SIG-M5 (cell line): ENCODE results near the gene NETO2.
"Not testable (repeated sequence)": the region's sequence is repeated elsewhere in the genome, so short reads cannot be mapped to it uniquely, and the experiment has no call there.

Experiments
- DNase-seq: peaks from one replicate; lab custom pipeline; 2025; lab: John Stamatoyannopoulos, UW

The NETO2 gene

GRCh38 chr16:47134550-47134949 is 9.2 kb downstream of the NETO2 start:
- no peak for DNase-seq

- no peak for DNase-seq
Measured at GRCh38 chr16:47132308-47132707, 11.4 kb downstream of the NETO2 start.

- no peak for DNase-seq
Measured at GRCh38 chr16:47129755-47130435, 13.8 kb downstream of the NETO2 start.

DNA sequence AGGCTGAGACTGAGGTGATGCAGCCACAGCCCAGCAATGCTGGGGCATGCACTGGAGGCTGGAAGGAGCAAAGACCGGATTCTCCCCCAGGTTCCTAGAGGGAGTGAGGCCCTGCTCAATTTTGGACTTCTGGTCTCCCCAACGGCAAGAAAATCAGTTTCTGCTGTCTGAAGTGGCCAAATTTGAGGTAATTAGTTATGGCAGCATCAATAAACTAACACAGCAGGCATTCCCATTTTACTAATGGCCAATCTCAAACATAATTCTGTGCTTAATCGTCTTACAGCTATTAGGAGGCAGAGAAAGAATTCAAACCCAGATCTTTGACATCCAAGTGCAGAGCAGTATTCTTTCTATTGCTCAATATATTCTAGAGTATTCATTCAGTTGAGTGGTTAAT is 16.2 kb downstream of the NETO2 start:
- DNase-seq: no peak

DNA sequence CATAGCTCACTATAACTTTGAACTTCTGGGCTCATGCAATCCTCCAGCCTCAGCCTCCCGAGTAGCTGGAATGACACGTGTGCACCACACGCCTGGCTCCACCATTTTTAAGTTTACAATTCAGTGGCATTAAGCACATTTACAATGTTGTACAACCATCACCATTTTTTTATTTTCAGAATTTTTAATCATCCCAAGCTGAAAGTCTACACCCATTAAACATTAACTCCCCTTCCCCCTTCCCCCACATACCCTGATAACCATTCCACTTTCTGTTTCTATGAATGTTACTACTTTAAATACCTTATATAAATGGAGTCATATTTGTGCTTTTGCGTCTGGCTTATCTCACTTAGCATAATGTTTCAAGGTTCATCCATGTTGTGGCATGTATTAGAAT is 18.0 kb downstream of the NETO2 start:
- DNase-seq: no peak

DNA sequence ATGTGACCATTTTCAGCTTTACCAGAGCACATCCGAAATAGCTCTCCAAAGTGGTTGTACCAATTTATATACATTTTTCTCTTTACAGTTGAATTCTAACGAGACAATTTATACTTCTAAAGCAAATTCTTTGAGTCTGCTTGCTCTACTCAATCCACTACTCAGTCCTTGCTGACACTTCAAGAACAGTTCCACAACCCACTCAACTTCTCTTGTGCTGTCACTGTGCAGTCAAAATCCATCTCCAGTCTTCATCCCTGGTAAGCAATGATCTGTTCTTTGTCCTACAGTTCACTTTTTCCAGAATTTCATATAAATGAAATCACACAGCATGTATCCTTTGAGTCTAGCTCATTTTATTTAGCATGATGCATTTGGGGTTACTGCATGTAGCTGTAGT is 30.6 kb downstream of the NETO2 start:
- no peak for DNase-seq

DNA sequence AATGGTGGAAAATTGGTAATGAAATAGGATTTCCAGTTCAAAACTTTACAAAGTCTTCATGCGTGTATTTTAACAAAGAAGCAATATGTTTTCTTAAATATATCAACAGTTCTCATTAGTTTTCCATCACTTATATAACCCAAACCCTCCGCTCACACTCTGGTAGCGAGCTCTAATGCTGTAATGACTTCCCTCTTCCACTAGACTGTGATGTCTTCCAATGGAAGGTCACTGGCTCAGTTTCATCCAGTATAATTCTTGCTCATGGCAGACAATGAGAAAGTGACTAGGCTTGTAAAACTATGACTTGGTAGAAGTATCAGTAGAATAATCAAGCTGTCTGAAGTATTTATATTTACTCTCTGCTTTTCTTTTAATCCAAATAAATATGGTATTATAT is 32.8 kb downstream of the NETO2 start:
- no peak for DNase-seq

GRCh38 chr16:47109361-47109760 is 34.4 kb downstream of the NETO2 start:
- no peak for DNase-seq

DNA sequence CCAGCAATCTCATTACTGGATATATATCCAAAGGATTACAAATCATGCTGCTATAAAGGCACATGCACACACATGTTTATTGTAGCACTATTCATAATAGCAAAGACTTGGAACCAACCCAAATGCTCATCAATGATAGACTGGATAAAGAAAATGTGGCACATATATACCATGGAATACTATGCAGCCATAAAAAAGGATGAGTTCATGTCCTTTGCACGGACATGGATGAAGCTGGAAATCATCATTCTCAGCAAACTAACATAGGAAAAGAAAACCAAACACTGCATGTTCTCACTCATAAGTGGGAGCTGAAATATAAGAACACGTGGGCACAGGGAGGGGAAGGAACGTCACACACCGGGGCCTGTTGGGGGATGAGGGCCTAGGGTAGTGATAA is 40.8 kb downstream of the NETO2 start:
- not testable (repeated sequence) for DNase-seq

- not testable (repeated sequence) for DNase-seq
Measured at GRCh38 chr16:47097154-47097553, 46.6 kb downstream of the NETO2 start.

GRCh38 chr16:47096297-47096696 is 47.4 kb downstream of the NETO2 start:
- no peak for DNase-seq

- no peak for DNase-seq
Measured at GRCh38 chr16:47084198-47084597, 59.5 kb downstream of the NETO2 start.

DNA sequence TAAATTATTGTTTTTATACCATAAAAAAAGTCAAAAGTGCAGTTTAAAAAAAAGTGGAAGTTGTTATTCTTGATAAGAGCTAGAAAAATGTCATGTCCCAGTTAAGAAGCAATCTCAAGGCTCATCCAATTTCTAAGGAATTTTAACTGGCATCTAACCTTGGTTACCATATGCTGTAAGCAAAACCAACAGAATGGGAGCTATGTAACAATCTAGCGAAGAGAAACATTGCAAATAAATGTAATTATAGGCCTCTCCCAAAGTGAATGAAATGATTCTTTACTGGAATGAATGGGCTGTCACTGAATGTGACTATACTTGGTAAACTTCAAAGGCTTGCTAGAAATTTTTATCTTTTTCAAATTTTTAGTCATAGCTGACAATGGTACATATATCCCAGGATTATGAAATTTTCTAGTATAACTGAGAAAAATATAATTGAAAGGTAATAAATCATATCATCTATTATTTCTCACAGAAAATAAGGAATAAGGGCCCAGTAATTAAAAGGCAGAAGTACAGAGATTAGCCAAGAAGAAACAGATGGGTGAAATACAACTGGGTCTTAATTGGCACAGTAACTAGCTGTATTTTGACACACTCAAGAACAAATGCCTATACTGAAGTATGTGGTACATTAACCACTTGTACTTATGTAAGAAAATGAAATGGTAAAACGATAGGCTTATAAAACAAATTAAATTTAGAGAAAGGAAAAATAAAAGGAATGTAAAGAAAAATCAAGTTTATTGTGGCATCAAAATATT is 61.5 kb downstream of the NETO2 start:
- no peak for DNase-seq

GRCh38 chr16:47081115-47081514 is 62.6 kb downstream of the NETO2 start:
- no peak for DNase-seq

DNA sequence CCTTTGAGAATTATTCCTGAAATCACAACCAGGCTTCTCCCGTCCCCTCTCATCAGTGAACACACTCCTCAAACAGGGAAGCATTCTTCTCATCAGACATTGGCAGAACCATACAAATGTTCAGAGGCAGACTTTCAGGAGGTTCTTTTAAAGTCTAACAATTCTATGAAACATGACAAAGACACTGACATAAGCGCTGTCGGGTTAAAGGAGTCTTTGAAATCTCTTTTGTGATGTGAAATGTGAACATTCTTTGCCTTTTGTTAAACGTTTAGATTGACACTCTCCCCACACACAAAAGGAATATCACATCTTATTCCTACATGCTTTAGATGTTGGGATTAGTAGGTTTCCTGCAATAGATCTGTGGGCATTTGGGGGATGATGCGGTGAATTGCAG is 63.9 kb downstream of the NETO2 start:
- DNase-seq: no peak

DNA sequence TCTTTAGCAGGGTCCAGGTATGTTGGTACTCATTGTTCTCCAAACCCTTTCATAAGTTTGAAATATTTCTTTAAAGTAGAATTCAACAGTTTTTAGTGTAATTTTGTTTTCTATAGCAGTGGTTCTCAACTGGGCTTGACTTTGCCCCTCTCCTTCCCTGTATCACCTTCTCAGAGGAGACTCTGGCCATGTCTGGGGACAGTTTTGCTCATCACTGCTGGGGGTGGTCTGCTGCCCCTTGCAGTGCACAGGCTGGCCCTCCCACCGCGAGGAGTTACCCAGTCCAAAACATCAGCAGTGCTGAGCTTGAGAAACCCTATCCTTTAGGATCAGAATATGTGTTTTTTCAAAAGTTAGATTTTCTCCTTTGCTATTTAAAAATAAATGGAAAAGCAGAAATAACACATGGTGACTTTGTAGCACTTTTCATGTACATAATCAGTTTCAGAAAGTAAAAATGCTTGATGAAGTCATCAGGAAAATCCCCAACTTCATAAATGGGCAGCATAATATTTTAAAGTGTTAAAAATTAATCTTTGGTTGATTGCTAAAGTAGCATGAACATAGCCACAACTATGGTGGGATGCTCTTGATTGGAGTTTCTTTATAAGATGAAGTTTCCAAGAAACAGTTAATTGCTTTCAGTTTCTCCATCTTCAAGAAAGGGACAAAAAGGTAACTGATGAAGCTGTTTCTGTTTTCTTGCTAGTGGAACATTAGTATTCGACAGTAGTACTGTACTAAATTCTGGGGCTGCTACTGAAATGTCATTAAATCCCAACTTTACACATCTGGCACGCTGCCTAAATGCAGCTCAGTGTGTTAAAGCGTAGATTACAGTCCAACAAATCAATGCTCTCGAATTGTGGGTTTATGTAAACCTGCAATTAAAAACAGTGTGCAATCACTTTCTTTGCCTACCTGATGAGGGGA is 70.3 kb downstream of the NETO2 start:
- no peak for DNase-seq

DNA sequence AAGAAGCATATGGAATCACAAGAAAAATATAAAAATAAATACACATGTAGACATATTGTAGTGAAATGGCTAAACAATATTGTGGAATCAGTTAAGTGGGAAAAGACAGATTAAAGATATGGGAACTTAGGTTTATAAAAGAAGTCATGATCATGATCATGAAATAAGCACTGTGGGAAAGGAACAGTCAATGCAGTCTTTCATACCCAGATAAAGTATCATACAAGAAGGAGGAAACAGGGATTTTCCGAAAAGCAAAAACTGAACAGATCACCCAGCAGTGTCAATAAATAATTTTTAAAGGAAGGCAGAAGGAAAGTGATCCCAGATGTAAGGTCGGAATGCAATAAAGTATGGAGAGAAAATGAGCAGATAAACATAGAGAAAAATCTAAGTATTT is 71.6 kb downstream of the NETO2 start:
- DNase-seq: no peak

- no peak for DNase-seq
Measured at GRCh38 chr16:47069841-47070584, 73.7 kb downstream of the NETO2 start.

DNA sequence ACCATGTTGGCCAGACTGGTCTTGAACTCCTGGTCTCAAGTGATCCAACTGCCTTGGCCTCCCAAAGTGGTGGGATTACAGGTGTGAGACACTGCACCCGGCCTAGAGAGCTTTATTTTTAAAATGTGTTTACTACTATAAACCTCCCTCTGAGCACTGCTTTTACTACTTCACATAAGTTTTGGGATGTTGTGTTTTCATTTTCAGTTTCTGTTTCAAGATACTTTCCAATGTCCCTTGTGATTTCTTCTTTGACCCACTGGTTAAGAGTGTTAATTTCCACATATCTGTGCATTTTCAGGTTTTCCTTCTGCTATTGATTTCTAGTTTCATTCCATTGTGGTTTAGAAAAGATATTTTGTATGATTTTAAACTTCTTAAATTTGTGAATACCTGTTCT is 74.4 kb downstream of the NETO2 start:
- no peak for DNase-seq

- DNase-seq: no peak
Measured at GRCh38 chr16:47067203-47067602, 76.5 kb downstream of the NETO2 start.

GRCh38 chr16:47065766-47066688 is 77.7 kb downstream of the NETO2 start:
- DNase-seq: no peak
